HG02678 (cell line): ENCODE data around the gene RETREG3.
A peak's percentile ranks its signal among the peaks of the same experiment; 100 is the strongest.
"Not testable (repeated sequence)": the region's sequence is repeated elsewhere in the genome, so short reads cannot be mapped to it uniquely, and the experiment has no call there.

ENCODE experiments used
- ATAC-seq: cut with Tn5 transposase; IDR thresholded peaks from one replicate; pipeline ENCODE4 v1.9.1; 2021; ENCODE audit warnings: mild to moderate bottlenecking, moderate library complexity; ENCODE audit not compliant: unreplicated experiment

The RETREG3 gene

DNA sequence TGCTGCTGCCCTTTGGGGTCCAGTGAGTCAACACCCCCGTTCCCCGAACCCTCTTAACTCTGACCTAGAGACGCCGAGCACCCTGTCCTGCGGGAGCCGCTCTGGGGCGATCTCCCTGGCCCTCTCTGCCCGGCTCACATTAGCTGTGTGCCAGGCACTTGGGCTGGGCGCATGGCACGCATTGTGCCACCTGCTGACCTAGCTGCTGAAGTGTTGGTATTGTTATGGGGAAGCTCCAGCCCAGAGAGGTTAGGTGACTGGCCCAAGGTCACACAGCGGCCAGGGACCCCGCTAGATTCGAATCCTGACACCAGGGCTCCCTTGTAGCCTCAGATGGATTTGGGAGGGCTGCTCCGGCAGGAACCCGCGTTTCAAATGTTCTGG is 55.3 kb downstream of the RETREG3 start:
- no peak for ATAC-seq

- no peak for ATAC-seq
These were observed 55.9 kb downstream of the RETREG3 start for GRCh38 chr17:42553161-42553818.

DNA sequence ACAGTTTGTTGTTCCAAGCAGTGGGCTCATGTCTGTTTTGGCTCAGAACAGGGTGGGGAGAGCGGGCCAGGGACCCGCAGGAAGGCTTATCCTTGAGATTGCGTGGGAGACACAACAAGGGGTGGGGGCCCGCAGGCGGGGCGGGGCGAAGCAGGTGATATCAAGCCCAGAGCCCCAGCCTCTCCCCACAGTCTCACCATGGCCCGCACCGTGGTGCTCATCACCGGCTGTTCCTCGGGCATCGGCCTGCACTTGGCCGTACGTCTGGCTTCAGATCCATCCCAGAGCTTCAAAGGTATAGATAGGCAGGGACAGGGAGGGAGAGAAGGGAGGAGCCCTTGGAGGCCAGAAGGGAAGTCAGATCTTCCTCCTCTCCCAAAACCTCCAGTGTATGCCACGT is 56.4 kb downstream of the RETREG3 start, which contains the start of gene HSD17B1:
TSS of gene HSD17B1 (plus strand) at position 188 of the 400 bp plus-strand sequence. CDS start at position 199, 11 bp downstream.
- not testable (repeated sequence) for ATAC-seq

- no peak for ATAC-seq
These were observed 60.0 kb downstream of the RETREG3 start for GRCh38 chr17:42548993-42549755.

DNA sequence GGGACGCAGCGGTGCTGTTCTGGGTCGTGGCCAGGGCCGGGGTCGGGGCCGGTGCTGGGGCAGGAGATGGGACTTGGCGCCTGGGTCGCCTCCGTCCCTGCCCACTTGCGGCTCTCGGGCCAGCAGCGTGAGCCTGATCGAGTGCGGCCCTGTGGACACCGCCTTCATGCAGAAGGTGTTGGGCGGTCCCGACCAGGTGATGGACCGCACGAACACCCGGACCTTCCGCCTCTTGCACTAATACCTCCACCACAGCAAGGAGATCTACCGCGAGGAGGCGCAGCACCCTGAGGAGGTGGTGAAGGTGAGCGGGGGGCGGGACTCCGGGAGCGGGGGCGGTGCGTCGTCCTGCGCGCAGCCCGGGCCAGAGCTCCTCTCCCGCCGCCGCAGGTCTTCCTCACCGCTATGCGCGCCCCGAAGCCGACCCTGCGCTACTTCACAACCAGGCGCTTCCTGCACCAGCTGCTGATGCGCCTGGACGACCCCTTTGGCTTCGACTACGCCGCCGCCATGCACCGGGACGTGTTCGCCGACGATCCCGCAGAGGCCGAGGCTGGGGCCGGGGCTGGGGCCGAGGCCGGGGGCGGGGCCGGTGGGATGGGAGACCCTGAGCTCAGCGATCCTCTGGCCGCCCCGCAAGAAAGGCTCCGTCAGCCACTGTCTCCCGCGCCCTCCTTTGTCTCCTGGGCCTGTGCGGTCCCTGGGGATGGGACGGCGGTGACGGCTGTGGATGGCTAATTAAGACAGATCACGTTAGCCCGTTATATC is 60.9 kb downstream of the RETREG3 start:
- ATAC-seq, result peak; percentile 73

- ATAC-seq, result no peak
These were observed 61.5 kb downstream of the RETREG3 start for GRCh38 chr17:42547698-42548069.

DNA sequence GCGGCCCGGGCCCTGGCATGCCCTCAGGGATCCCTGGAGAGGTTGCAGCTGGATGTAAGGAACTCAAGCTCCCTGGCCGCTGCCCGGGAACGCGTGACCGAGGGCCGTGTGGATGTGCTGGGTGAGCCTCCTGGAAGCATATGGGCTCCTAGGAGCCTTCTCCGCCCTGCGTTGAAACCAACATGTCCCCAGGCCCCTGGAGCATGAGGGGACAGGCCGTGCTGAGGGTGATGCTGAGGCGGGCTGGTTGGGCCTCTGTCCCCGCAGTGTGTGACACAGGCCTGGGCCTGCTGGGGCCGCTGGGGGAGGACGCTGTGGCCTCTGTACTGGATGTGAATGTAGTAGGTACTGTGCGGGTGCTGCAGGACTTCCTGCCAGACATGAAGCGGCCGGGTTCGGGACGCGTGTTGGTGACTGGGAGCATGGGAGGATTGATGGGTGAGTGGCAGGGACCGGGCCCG is 62.1 kb downstream of the RETREG3 start:
- no peak for ATAC-seq

DNA sequence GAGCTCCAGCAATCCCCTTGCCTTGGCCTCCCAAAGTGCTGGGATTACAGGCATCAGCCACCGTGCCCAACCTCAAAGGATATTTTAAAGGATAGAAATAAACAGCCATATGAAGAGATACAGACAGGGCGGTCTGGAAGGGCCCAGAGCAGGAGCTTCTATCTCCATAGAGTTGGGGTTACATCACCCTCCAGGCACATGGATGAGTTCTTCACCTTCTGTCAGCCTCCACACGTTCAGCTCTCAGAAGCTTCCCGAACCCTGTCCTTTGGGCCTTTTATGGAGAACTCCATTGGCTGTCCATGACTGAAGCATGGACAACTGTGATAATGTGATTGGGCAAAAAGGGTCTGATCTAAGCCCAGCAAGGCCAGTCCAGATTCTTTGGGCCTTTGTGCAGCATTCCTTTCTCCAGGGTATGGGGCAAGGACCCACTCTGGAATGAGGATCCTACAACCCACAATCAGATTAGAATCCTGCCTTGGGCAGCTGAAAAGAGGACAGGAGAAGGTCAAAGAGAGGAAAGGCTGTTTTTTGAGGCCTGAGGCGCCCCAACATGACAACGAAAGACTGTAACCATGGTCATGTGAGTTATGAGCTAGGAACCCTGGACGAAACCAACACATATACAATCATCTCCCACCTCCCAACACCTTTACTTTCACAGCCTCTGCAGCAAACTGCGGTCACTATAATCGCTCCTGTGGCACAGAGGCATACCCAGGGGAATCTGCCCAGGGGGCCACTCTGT is 63.2 kb downstream of the RETREG3 start:
- ATAC-seq, result not testable (repeated sequence)

DNA sequence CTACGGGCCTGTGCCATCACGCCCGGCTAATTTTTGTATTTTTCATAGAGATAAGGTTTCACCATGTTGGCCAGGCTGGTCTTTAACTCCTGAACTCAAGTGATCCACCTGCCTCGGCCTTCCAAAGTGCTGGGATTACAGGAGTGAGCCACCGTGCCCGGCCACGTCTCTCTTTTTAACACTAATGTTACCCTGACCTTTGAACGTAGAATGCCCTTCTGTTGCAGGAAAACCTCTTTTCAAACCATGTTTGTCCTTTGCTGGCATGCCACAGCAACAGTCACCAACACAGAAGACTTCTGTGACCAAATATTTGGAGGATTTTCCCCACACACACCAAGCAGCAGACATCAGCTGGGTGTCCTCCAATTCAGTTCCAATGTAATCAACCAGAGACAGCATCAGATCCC is 64.3 kb downstream of the RETREG3 start:
- ATAC-seq, result no peak

- no peak for ATAC-seq
These were observed 65.7 kb downstream of the RETREG3 start for GRCh38 chr17:42543190-42544079.

DNA sequence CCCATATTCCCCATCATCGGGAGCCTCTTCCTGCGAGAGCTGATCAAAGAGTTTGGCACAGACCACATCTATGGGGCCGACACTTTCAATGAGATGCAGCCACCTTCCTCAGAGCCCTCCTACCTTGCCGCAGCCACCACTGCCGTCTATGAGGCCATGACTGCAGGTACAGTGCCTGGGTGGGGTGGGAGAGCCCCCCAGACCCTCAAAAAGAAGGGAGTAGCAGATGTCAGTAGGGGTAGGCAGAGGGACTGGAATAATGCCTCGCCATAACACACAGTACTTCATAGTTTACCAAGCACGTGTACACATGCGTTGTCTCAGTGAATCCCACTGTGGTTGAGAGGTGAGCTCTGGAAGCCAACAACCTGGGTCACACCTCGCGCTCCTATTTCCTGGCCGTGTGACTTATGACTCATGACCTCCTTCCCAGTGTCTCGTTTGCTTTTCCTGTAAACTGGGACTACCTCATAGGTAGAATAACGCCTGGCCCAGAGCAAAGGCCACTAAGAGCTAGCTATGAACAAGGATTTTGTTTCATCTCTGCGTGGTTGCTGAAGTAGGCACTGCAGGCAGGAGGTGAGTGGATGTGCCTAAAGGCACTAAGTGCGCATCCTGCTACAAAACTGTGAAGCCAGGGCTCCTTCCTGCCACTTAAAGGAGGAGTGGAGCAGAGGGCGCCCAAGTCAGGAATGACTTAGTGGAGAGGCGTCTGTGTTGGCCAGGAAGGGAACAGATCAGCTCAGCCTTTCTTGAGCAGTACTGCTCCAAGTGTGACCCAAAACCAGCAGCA is 67.9 kb downstream of the RETREG3 start:
- ATAC-seq, result no peak

DNA sequence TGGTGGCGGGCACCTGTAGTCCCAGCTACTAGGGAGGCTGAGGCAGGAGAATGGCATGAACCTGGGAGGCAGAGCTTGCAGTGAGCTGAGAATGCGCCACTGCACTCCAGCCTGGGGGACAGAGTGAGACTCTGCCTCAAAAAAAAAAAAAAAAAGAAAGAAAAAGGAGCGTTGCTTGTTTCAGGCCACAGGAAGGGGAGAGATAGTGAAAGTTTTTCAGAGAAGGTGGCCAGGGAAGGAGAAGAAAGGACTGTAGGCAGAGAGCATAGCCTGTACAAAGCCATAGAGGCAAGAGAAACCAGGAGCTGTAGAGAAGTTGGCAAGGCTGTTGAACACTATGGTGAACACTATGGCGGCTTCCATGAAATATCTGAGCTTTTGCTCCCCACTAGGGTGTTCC is 68.6 kb downstream of the RETREG3 start:
- not testable (repeated sequence) for ATAC-seq

DNA sequence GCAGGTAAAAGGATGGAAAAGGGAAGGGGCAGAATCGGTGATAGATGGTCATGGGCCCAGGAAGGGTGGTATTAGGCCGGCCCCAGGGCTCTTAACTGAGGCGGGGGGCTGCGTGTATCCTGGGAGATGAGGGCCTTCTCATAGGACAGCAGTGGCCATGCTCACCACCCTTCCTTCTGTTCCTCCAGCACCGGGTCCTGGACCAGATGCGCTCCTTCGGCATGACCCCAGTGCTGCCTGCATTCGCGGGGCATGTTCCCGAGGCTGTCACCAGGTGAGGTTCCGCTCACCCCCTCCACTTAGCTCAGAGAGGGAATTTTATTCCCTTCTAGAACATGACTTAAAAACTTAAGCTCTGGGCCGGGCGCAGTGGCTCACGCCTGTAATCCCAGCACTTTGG is 70.7 kb downstream of the RETREG3 start:
- ATAC-seq, result no peak

- ATAC-seq, result no peak
These were observed 71.2 kb downstream of the RETREG3 start for GRCh38 chr17:42537826-42538451.

DNA sequence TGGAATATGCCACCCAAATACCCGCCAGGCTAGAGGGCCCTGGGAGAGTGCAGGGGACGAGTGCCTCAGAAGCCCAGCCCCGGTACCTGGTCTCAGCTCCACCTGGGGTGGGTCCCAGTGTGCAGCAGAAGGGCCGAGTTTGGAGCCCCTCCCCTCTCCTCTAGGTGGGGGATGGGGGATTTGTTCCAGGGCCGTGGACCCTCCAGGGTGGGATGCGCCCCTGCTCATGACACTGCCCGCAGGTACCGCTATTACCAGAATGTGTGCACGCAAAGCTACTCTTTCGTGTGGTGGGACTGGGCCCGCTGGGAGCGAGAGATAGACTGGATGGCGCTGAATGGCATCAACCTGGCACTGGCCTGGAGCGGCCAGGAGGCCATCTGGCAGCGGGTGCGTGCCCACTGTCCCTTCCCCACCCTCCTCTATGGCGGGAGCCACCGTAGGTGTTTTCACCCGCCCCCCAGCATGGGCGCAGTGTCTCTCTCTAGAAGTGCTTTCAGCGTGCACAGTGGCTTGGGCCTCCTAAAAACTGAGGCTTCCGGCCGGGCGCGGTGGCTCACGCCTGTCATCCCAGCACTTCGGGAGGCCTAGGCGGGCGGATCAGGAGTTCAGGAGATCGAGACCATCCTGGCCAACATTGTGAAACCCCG is 71.9 kb downstream of the RETREG3 start:
- ATAC-seq, result no peak

- ATAC-seq, result peak; percentile 67
These were observed 72.6 kb downstream of the RETREG3 start for GRCh38 chr17:42536372-42537155.

GRCh38 chr17:42536048-42536371 is 73.2 kb downstream of the RETREG3 start, which contains the start of gene NAGLU:
NAGLU (plus strand) TSS chr17:42536241; CDS start chr17:42536273, 32 bp downstream.
- peak; percentile 85 for ATAC-seq
